HepG2 (cell line): ENCODE measurements around the gene PROCR. TPM values are rescaled to one million over a fixed set of nuclear protein-coding genes. Genes with fewer than 3 reads are reported as not detected.

Experiments used
- GPN1 ChIP-seq: sonication (generic); formaldehyde crosslinking; IDR thresholded peaks from 2 replicates; pipeline ENCODE4 v1.5.1; 2020; ENCODE audit warnings: missing genetic modification reagents, borderline replicate concordance
- MATR3 ChIP-seq: sonication (generic); formaldehyde crosslinking; IDR thresholded peaks from 2 replicates; pipeline ENCODE4 v1.4.0; 2020; ENCODE audit warnings: missing genetic modification reagents
- NFIC ChIP-seq: IDR thresholded peaks from 2 replicates; pipeline ENCODE4 v1.6.1; 2012; ENCODE audit warnings: mild to moderate bottlenecking, low read length, inconsistent platforms
- ZFY ChIP-seq: sonication (generic); formaldehyde crosslinking; IDR thresholded peaks from 2 replicates; pipeline ENCODE4 v1.4.0; 2020; ENCODE audit warnings: missing genetic modification reagents
- ZNF235 ChIP-seq: sonication (generic); formaldehyde crosslinking; IDR thresholded peaks from 2 replicates; pipeline ENCODE4 v1.8.1; 2023; ENCODE audit warnings: mild to moderate bottlenecking, missing genetic modification reagents, borderline replicate concordance
- ZNF432 ChIP-seq: sonication (generic); formaldehyde crosslinking; IDR thresholded peaks from 2 replicates; pipeline ENCODE4 v1.5.0; 2020; ENCODE audit warnings: missing genetic modification reagents, mild to moderate bottlenecking, borderline replicate concordance
- ZNF577 ChIP-seq: sonication (generic); formaldehyde crosslinking; IDR thresholded peaks from 2 replicates; pipeline ENCODE4 v1.4.0; 2020; ENCODE audit warnings: mild to moderate bottlenecking, low read depth, missing genetic modification reagents, borderline replicate concordance
- ZNF660 ChIP-seq: sonication (generic); formaldehyde crosslinking; IDR thresholded peaks from 2 replicates; pipeline ENCODE4 v1.5.1; 2020; ENCODE audit warnings: mild to moderate bottlenecking, low read depth, missing genetic modification reagents, borderline replicate concordance
- ZNF788 ChIP-seq: sonication (generic); formaldehyde crosslinking; IDR thresholded peaks from 2 replicates; pipeline ENCODE4 v1.5.0; 2020; ENCODE audit warnings: mild to moderate bottlenecking, missing genetic modification reagents, borderline replicate concordance
- ZNF790 ChIP-seq: sonication (generic); formaldehyde crosslinking; IDR thresholded peaks from 2 replicates; pipeline ENCODE4 v1.8.0; 2022; ENCODE audit warnings: missing genetic modification reagents, mild to moderate bottlenecking, borderline replicate concordance
- polyA plus RNA-seq, 8 experiments: library from polyadenylated mRNA; depleted of rRNA in 3 of 8; stranded (reverse) in 7 of 8; unstranded in 1 of 8; fragments of >200 nt; fragmentation: Illumina TruSeq in 4 of 8; extraction: Trizol in 4 of 8; gene quantifications; 2 replicates each; pipeline versions ENCODE4 v1.2.1 to v1.2.3, GENCODE V29; 2011 to 2016; ENCODE audit warnings: low read depth in 4 of 8, missing spikeins in 1 of 8, mixed read lengths in 1 of 8; ENCODE audit not compliant: insufficient read depth in 1 of 8
- total RNA-seq, 5 experiments: library from RNA; depleted of rRNA; stranded (reverse); fragments of >200 nt; fragmentation: Illumina TruSeq; extraction: Trizol; gene quantifications; 2 replicates each; pipeline ENCODE4 v1.2.3, GENCODE V29; 2016; ENCODE audit warnings: low read depth in 1 of 5
- TF ChIP-seq, protein P1 (sequence below): sonication (generic); formaldehyde crosslinking; IDR thresholded peaks from 2 replicates; pipeline ENCODE4 v1.4.0; 2020; ENCODE audit warnings: missing genetic modification reagents
- TF ChIP-seq, protein P2 (sequence below): sonication (generic); formaldehyde crosslinking; IDR thresholded peaks from 2 replicates; pipeline ENCODE4 v1.4.0; 2020; ENCODE audit warnings: low read depth, mild to moderate bottlenecking, missing genetic modification reagents
- TF ChIP-seq, protein P3 (sequence below): sonication (generic); formaldehyde crosslinking; IDR thresholded peaks from 2 replicates; pipeline ENCODE4 v1.5.0; 2020; ENCODE audit warnings: mild to moderate bottlenecking, missing genetic modification reagents
- TF ChIP-seq, protein P4 (sequence below), 2 experiments: sonication (generic) in 1 of 2; formaldehyde crosslinking in 1 of 2; IDR thresholded peaks; 2 replicates each; pipeline versions ENCODE4 v1.4.0 to v1.6.1; 2016 to 2020; ENCODE audit warnings: borderline replicate concordance in 1 of 2, low read depth in 1 of 2, mild to moderate bottlenecking in 1 of 2, missing genetic modification reagents in 1 of 2

Gene PROCR
- total and polyA plus RNA-seq, 2 of the 13 experiments (the other 11 are each of a cell fraction or from before 2014, with no cell fraction given): 1.4 to 1.7 TPM

DNA sequence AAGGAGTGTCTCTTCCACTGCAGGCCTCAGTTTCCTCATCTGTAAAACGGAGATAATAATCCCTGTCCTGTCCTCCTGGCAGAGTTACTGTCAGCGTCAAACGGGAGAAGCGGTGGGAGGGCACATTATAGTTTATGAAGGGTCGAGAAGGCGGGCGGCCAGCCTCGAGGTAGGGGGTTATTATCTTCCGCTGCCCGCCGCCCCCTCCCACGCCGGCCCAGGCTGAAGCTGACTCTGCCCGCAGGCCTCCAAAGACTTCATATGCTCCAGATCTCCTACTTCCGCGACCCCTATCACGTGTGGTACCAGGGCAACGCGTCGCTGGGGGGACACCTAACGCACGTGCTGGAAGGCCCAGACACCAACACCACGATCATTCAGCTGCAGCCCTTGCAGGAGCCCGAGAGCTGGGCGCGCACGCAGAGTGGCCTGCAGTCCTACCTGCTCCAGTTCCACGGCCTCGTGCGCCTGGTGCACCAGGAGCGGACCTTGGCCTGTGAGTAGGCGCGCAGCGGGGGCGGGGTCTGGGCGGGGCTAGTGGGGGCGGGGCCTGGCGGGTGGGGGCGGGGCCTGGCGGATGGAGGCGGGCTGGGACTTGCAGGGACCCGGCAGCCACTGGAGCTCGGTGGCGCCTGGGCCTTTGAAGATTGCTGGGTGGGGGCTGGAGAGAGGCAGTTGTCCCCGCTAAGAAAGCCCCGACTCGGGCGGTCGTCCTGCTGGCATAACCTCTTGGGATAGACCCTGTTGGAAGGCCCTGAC, 2.8 kb downstream of the PROCR start (continued):
- TF ChIP-seq, protein P1, sequence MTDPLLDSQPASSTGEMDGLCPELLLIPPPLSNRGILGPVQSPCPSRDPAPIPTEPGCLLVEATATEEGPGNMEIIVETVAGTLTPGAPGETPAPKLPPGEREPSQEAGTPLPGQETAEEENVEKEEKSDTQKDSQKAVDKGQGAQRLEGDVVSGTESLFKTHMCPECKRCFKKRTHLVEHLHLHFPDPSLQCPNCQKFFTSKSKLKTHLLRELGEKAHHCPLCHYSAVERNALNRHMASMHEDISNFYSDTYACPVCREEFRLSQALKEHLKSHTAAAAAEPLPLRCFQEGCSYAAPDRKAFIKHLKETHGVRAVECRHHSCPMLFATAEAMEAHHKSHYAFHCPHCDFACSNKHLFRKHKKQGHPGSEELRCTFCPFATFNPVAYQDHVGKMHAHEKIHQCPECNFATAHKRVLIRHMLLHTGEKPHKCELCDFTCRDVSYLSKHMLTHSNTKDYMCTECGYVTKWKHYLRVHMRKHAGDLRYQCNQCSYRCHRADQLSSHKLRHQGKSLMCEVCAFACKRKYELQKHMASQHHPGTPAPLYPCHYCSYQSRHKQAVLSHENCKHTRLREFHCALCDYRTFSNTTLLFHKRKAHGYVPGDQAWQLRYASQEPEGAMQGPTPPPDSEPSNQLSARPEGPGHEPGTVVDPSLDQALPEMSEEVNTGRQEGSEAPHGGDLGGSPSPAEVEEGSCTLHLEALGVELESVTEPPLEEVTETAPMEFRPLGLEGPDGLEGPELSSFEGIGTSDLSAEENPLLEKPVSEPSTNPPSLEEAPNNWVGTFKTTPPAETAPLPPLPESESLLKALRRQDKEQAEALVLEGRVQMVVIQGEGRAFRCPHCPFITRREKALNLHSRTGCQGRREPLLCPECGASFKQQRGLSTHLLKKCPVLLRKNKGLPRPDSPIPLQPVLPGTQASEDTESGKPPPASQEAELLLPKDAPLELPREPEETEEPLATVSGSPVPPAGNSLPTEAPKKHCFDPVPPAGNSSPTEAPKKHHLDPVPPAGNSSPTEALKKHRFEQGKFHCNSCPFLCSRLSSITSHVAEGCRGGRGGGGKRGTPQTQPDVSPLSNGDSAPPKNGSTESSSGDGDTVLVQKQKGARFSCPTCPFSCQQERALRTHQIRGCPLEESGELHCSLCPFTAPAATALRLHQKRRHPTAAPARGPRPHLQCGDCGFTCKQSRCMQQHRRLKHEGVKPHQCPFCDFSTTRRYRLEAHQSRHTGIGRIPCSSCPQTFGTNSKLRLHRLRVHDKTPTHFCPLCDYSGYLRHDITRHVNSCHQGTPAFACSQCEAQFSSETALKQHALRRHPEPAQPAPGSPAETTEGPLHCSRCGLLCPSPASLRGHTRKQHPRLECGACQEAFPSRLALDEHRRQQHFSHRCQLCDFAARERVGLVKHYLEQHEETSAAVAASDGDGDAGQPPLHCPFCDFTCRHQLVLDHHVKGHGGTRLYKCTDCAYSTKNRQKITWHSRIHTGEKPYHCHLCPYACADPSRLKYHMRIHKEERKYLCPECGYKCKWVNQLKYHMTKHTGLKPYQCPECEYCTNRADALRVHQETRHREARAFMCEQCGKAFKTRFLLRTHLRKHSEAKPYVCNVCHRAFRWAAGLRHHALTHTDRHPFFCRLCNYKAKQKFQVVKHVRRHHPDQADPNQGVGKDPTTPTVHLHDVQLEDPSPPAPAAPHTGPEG (CRISPR knock-in tag): no peak
- TF ChIP-seq ZNF577 (CRISPR knock-in tag) (no peak), GPN1 (peak; percentile 77; the same call in 1 of the 2 replicates), ZNF432 (CRISPR knock-in tag) (no peak), ZFY (CRISPR knock-in tag) (peak; percentile 95), ZNF790 (CRISPR knock-in tag) (no peak), ZNF235 (peak; percentile 96; the same call in 1 of the 2 replicates), ZNF788 (peak; percentile 92), ZNF660 (CRISPR knock-in tag) (no peak; the same call in 1 of the 2 replicates), NFIC (no peak), MATR3 (CRISPR knock-in tag) (no peak)
- TF ChIP-seq, protein P2, sequence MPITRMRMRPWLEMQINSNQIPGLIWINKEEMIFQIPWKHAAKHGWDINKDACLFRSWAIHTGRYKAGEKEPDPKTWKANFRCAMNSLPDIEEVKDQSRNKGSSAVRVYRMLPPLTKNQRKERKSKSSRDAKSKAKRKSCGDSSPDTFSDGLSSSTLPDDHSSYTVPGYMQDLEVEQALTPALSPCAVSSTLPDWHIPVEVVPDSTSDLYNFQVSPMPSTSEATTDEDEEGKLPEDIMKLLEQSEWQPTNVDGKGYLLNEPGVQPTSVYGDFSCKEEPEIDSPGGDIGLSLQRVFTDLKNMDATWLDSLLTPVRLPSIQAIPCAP (CRISPR knock-in tag): 0 out of 2 replicates have a peak, but pooled peaks have one; percentile 69
- TF ChIP-seq, protein P3, sequence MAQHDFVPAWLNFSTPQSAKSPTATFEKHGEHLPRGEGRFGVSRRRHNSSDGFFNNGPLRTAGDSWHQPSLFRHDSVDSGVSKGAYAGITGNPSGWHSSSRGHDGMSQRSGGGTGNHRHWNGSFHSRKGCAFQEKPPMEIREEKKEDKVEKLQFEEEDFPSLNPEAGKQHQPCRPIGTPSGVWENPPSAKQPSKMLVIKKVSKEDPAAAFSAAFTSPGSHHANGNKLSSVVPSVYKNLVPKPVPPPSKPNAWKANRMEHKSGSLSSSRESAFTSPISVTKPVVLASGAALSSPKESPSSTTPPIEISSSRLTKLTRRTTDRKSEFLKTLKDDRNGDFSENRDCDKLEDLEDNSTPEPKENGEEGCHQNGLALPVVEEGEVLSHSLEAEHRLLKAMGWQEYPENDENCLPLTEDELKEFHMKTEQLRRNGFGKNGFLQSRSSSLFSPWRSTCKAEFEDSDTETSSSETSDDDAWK (CRISPR knock-in tag): no peak
- TF ChIP-seq, protein P4, sequence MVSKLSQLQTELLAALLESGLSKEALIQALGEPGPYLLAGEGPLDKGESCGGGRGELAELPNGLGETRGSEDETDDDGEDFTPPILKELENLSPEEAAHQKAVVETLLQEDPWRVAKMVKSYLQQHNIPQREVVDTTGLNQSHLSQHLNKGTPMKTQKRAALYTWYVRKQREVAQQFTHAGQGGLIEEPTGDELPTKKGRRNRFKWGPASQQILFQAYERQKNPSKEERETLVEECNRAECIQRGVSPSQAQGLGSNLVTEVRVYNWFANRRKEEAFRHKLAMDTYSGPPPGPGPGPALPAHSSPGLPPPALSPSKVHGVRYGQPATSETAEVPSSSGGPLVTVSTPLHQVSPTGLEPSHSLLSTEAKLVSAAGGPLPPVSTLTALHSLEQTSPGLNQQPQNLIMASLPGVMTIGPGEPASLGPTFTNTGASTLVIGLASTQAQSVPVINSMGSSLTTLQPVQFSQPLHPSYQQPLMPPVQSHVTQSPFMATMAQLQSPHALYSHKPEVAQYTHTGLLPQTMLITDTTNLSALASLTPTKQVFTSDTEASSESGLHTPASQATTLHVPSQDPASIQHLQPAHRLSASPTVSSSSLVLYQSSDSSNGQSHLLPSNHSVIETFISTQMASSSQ (IDR thresholded peaks at IDR 0.05; ENCODE audit: low read depth): no peak
- TF ChIP-seq, protein P4 (CRISPR knock-in tag; IDR thresholded peaks at IDR 0.05; ENCODE audit: borderline replicate concordance): peak; percentile 60
